Right lobe of liver (tissue), 6 donors: Measurements from ENCODE around the gene FAM120C. TPM values are rescaled to one million over a fixed set of nuclear protein-coding genes. Genes with fewer than 3 reads are reported as not detected.

Experiments
- ATAC-seq, 4 donors: fragments of 200-7000 bp; cut with Tn5 transposase; one replicate each; pipeline ENCODE4 v1.9.1; 2020; ENCODE audit warnings: mild to moderate bottlenecking in 4 of 4, moderate library complexity in 4 of 4
- DNase-seq, 3 donors: peaks; one replicate each; pipeline ENCODE4 v3.0.0-alpha.2; 2020
- H3K27ac ChIP-seq, 3 donors: fragments of 200-600 bp; one replicate each; pipeline ENCODE4 v1.8.0; 2022
- H3K27me3 ChIP-seq, 2 donors: fragments of 200-600 bp; one replicate each; pipeline ENCODE4 v1.8.0; 2022
- H3K36me3 ChIP-seq, 4 donors: fragments of 200-600 bp; sonication (generic) in 1 of 4; one replicate each; pipeline versions ENCODE4 v1.5.1 to v1.8.0; 2017 to 2022; ENCODE audit warnings: control low read depth in 1 of 4
- H3K4me1 ChIP-seq, 4 donors: fragments of 200-600 bp; sonication (generic) in 1 of 4; one replicate each; pipeline versions ENCODE4 v1.5.1 to v1.8.0; 2017 to 2022; ENCODE audit warnings: control low read depth in 1 of 4
- H3K4me3 ChIP-seq, 3 donors: fragments of 200-600 bp; one replicate each; pipeline ENCODE4 v1.8.0; 2022
- H3K9me3 ChIP-seq, 4 donors: fragments of 200-600 bp; sonication (generic) in 1 of 4; one replicate each; pipeline versions ENCODE4 v1.5.1 to v1.8.0; 2017 to 2022; ENCODE audit warnings: control low read depth in 1 of 4
- CTCF ChIP-seq, 4 donors: fragments of 200-600 bp in 3 of 4; fragments of 450-650 bp in 1 of 4; IDR thresholded peaks; one replicate each; pipeline versions ENCODE4 v1.5.1 to v1.8.0; 2016 to 2022; ENCODE audit warnings: antibody characterized with exemption in 4 of 4, mild to moderate bottlenecking in 2 of 4
- POLR2A ChIP-seq: fragments of 450-650 bp; IDR thresholded peaks from one replicate; pipeline ENCODE4 v1.6.1; 2017; ENCODE audit warnings: antibody characterized with exemption, mild to moderate bottlenecking
- WGBS: methylation state at CpG from one replicate; pipeline ENCODE4 v1.1.6; 2018; ENCODE audit warnings: low coverage, low lambda C conversion rate; ENCODE audit not compliant: insufficient coverage; ENCODE audit errors: missing lambda C conversion rate; 5-methylcytosine and 5-hydroxymethylcytosine counted together
- intact Hi-C, 2 donors: fragments of 100-400 bp; cut with DNase I; formaldehyde crosslinking; loops; one replicate each; pipeline versions ENCODE4 v1.11.2 to v1.14.1; 2022
- small RNA-seq, 2 experiments: library from RNA; depleted of rRNA; stranded (forward); fragments of <200 nt; gene quantifications; one replicate each; pipeline ENCODE3, GENCODE V24; 2016
- total RNA-seq, 6 experiments: library from RNA; depleted of rRNA in 2 of 6; stranded (reverse); fragments of >200 nt in 2 of 6; fragmentation: NEBNext Ultra II Directional in 3 of 6; extraction: Animal tissue kit (Norgen Biotek cat#: 25700) in 3 of 6; gene quantifications; one replicate each; pipeline versions ENCODE4 v1.1.0 to v1.2.4, GENCODE V29; 2016 to 2023
- donor health status: DM: no; HTN: yes; CAD: no.
- donor health status: DM: no; HTN: no; CAD: no.
- donor health status: DM: no; HTN: no; CAD: no.
- donor health status: DM: no; HTN: yes; CAD: no.
- donor health status: DM: no; HTN: yes; CAD: no.

The FAM120C gene
- total RNA-seq, 6 experiments from 2014 or later: 2.9 to 5.0 (median 4.3) TPM

GRCh38 chrX:54024350-54024749, 158.7 kb downstream of the FAM120C start:
- 57% methylated on average over 5 of the region's 5 CpGs for WGBS
- no peaks in the 10 kb centered on the region for H3K27me3 ChIP-seq
- peaks cover 0 to 21% (median 2%) of the 10 kb centered on the region in 4 donors for H3K4me1 ChIP-seq
- intact Hi-C loops: no loop called here
- TF ChIP-seq POLR2A (no peak), CTCF (IDR thresholded peaks at IDR 0.05) (no peak)
- DNase-seq: no peak
- no peaks in the 10 kb centered on the region for H3K9me3 ChIP-seq
- no peak overlapping the region for H3K27ac ChIP-seq
- ATAC-seq: peak; percentile 88 to 95 (median 91)
- H3K4me3 ChIP-seq: no peak overlapping the region
- H3K36me3 ChIP-seq: peaks cover 0 to 23% (median 4%) of the 10 kb centered on the region in 4 donors

Small RNA genes lying within 50 kb of the gene (small RNA-seq; reads per million reads assigned to genes)
- 0 reads per million in 2 experiments for gene AL589872.1

Other genes starting within 250 kb of the FAM120C start
- gene PHF8, start 138.8 kb downstream of the FAM120C start, total RNA-seq: 10 to 100 TPM; 12.8 to 64.0 (median 22.1) TPM
- gene WNK3, start 174.8 kb upstream of the FAM120C start, total RNA-seq: 10 to 100 TPM in 3 of 6 experiments, 1 to 10 TPM in 3; 3.9 to 16.0 (median 9.6) TPM